K562 (cell line): ENCODE measurements around the gene ABLIM1. TPM values are rescaled to one million over a fixed set of nuclear protein-coding genes. Genes with fewer than 3 reads are reported as not detected.

ENCODE experiments used
- ATAC-seq: fragments of 200-7000 bp; cut with Tn5 transposase; 3 replicates; pipeline ENCODE4 v1.9.1; 2020; ENCODE audit warnings: moderate library complexity
- BruUV-seq: library from RNA; stranded (reverse); fragments of 400-500 nt; replicated peaks from 2 replicates; lab custom pipeline; 2021; lab: Mats Ljungman, UMichigan
- CTCF ChIA-PET: fragments of 300-600 bp; formaldehyde crosslinking; extraction: SDS; loops from one replicate; lab custom pipeline; 2021; ENCODE audit warnings: low intra/inter-chr PET ratio; lab: Yijun Ruan, JAX
- POLR2A ChIA-PET: fragments of 300-600, 350-650 bp; sonication (Branson Sonifier 250); formaldehyde crosslinking; extraction: SDS; loops from one replicate; lab custom pipeline; 2021; ENCODE audit warnings: antibody characterized with exemption, inconsistent platforms; lab: Yijun Ruan, JAX
- DNase-seq, 4 experiments: peaks; one replicate each; pipeline versions ENCODE4 v3.0.0 to v3.0.0-alpha.2; 2011 to 2018; ENCODE audit warnings: low spot score in 3 of 4, mixed read lengths in 3 of 4; ENCODE audit errors: extremely low read depth in 1 of 4
- FAIRE-seq: peaks from 2 replicates; lab custom pipeline; 2011; peaks lifted over from hg19 to GRCh38; lab: Jason Lieb, UNC
- H2AFZ ChIP-seq: 2 replicates; pipeline ENCODE4 v1.6.0; 2011; ENCODE audit warnings: low read depth, low read length, control low read depth, inconsistent platforms
- H3K27ac ChIP-seq: fragments of 200-600 bp; 3 replicates; pipeline ENCODE4 v1.8.0; 2011; ENCODE audit warnings: low read depth, mild to moderate bottlenecking, control low read depth, inconsistent platforms, low read length, moderate library complexity, mixed read lengths; ENCODE audit errors: extremely low read depth
- H3K27me3 ChIP-seq, 2 experiments: fragments of 300-600 bp in 1 of 2; 2 replicates in 1 of 2; 3 replicates in 1 of 2; pipeline versions ENCODE4 v1.6.0 to v1.8.0; 2011; ENCODE audit warnings: inconsistent platforms in 2 of 2, low read length in 2 of 2, mild to moderate bottlenecking in 1 of 2, mixed read lengths in 1 of 2, moderate library complexity in 1 of 2; ENCODE audit not compliant: control insufficient read depth in 2 of 2, insufficient read depth in 2 of 2
- H3K36me3 ChIP-seq: fragments of 300-600 bp; 3 replicates; pipeline ENCODE4 v1.8.0; 2011; ENCODE audit warnings: mild to moderate bottlenecking, low read length, inconsistent platforms; ENCODE audit not compliant: control insufficient read depth, insufficient read depth
- H3K4me1 ChIP-seq, 2 experiments: fragments of 200-600 bp in 1 of 2; replicated peaks in 1 of 2; 2 replicates in 1 of 2; 3 replicates in 1 of 2; pipeline versions ENCODE4 v1.5.1 to v1.8.0; 2011; ENCODE audit warnings: inconsistent platforms in 2 of 2, low read length in 2 of 2, mild to moderate bottlenecking in 1 of 2, mixed read lengths in 1 of 2, moderate library complexity in 1 of 2; ENCODE audit not compliant: control insufficient read depth in 2 of 2, insufficient read depth in 2 of 2
- H3K4me2 ChIP-seq: 2 replicates; pipeline ENCODE4 v1.6.1; 2011; ENCODE audit warnings: low read length, control low read depth, inconsistent platforms, mixed read lengths; ENCODE audit not compliant: insufficient read depth
- H3K4me3 ChIP-seq: fragments of 200-600 bp; sonication (generic), shearing (Covaris generic); 2 replicates; pipeline ENCODE4 v1.5.1; 2016; ENCODE audit warnings: control low read depth, inconsistent platforms
- H3K79me2 ChIP-seq: fragments of 200-600 bp; 3 replicates; pipeline ENCODE4 v1.8.0; 2011; ENCODE audit warnings: low read length, inconsistent platforms; ENCODE audit not compliant: control insufficient read depth, insufficient read depth
- H3K9ac ChIP-seq, 2 experiments: 2 replicates each; pipeline versions ENCODE4 v1.6.0 to v1.6.1; 2011; ENCODE audit warnings: low read depth in 2 of 2, low read length in 2 of 2, control low read depth in 1 of 2, inconsistent platforms in 1 of 2, mild to moderate bottlenecking in 1 of 2, mixed read lengths in 1 of 2; ENCODE audit not compliant: insufficient read depth in 1 of 2
- H3K9me1 ChIP-seq: one replicate; pipeline ENCODE4 v1.6.0; 2011; ENCODE audit warnings: inconsistent platforms, mild to moderate bottlenecking, low read length, moderate library complexity; ENCODE audit not compliant: control insufficient read depth, insufficient read depth
- H3K9me3 ChIP-seq: replicated peaks from 2 replicates; pipeline ENCODE4 v1.5.1; 2011; ENCODE audit warnings: low read depth, low read length, inconsistent platforms; ENCODE audit not compliant: control insufficient read depth, insufficient read depth
- H4K20me1 ChIP-seq: replicated peaks from 2 replicates; pipeline ENCODE4 v1.6.1; 2011; ENCODE audit warnings: low read length, inconsistent platforms, mixed read lengths; ENCODE audit not compliant: control insufficient read depth, insufficient read depth
- CBFA2T2 ChIP-seq: fragments of 450-650 bp; conservative IDR thresholded peaks from 2 replicates; pipeline ENCODE4 v1.6.1; 2017; ENCODE audit warnings: mild to moderate bottlenecking
- CBFA2T3 ChIP-seq: fragments of 450-650 bp; IDR thresholded peaks from 2 replicates; pipeline ENCODE4 v1.6.1; 2017
- CCNT2 ChIP-seq: IDR thresholded peaks from 2 replicates; pipeline ENCODE4 v1.6.1; 2011; ENCODE audit warnings: borderline replicate concordance, low read depth, mild to moderate bottlenecking, moderate library complexity, mixed read lengths, low read length; ENCODE audit not compliant: insufficient read length; ENCODE audit errors: extremely low read depth
- CTBP1 ChIP-seq: fragments of 450-650 bp; IDR thresholded peaks from 2 replicates; pipeline ENCODE4 v1.6.1; 2016; ENCODE audit warnings: borderline replicate concordance
- KDM4B ChIP-seq, 2 experiments: fragments of 450-650 bp in 1 of 2; sonication (generic) in 1 of 2; IDR thresholded peaks; 2 replicates each; pipeline ENCODE4 v1.6.1; 2016 to 2017; ENCODE audit warnings: borderline replicate concordance in 2 of 2, antibody characterized with exemption in 1 of 2, low read depth in 1 of 2, mild to moderate bottlenecking in 1 of 2
- SLC30A9 ChIP-seq: fragments of 250-450 bp; sonication (Bioruptor Pico); IDR thresholded peaks from 2 replicates; pipeline ENCODE4 v1.8.0; 2022; ENCODE audit warnings: mild to moderate bottlenecking, moderate library complexity
- TEAD4 ChIP-seq, 2 experiments: sonication (generic) in 1 of 2; formaldehyde crosslinking in 1 of 2; IDR thresholded peaks; 2 replicates each; pipeline versions ENCODE4 v1.6.1 to v1.8.0; 2012 to 2022; ENCODE audit warnings: borderline replicate concordance in 1 of 2, inconsistent platforms in 1 of 2, low read length in 1 of 2, mild to moderate bottlenecking in 1 of 2, missing genetic modification reagents in 1 of 2
- WGBS: fragments of 100-300 bp; shearing (Covaris generic); methylation state at CpG from one replicate; pipeline ENCODE4 v1.1.6; 2016; ENCODE audit warnings: low coverage, mixed read lengths; ENCODE audit not compliant: insufficient coverage; ENCODE audit errors: missing lambda C conversion rate; 5-methylcytosine and 5-hydroxymethylcytosine counted together
- in situ Hi-C: fragments of 300-500 bp; cut with MboI; formaldehyde crosslinking; loops from 4 replicates; pipeline ENCODE4 v1.15.0; 2018; ENCODE audit warnings: inconsistent platforms, mixed read lengths
- intact Hi-C: fragments of 100-400 bp; cut with micrococcal nuclease; formaldehyde crosslinking; loops from 2 replicates; pipeline ENCODE4 v1.14.2; 2022
- polyA plus RNA-seq, 8 experiments: library from polyadenylated mRNA; depleted of rRNA in 4 of 8; stranded (reverse) in 5 of 8; unstranded in 3 of 8; fragments of >200 nt; fragmentation: Nextera tagmentation in 2 of 8; fragmentation: Illumina TruSeq in 1 of 8; extraction: Ambion mirVana in 2 of 8; extraction: Trizol in 1 of 8; gene quantifications; 2 replicates each; pipeline versions ENCODE4 v1.2.1 to v1.2.3, GENCODE V29; 2011 to 2014; ENCODE audit warnings: inconsistent platforms in 1 of 8, missing spikeins in 1 of 8
- total RNA-seq, 7 experiments: library from RNA; depleted of rRNA in 6 of 7; stranded (reverse); fragments of >200 nt in 6 of 7; fragmentation: Illumina TruSeq in 2 of 7; extraction: Trizol in 2 of 7; gene quantifications; 2 replicates each; pipeline versions ENCODE4 v1.2.1 to v1.2.3, GENCODE V29; 2011 to 2021; ENCODE audit warnings: low replicate concordance in 1 of 7

The ABLIM1 gene
- total and polyA plus RNA-seq, 9 of the 15 experiments (the other 6 are each of a cell fraction or from before 2014, with no cell fraction given), result 0.07 to 0.49 (median 0.14) TPM; not detected in 6

- TF ChIP-seq KDM4B (IDR thresholded peaks at IDR 0.05; ENCODE audit: borderline replicate concordance in 2 of 2, low read depth in 1 of 2) (no peak), SLC30A9 (CRISPR knock-in tag) (no peak)
Measured at GRCh38 chr10:114444819-114445218, 213.3 kb downstream of the ABLIM1 start (continued).

DNA sequence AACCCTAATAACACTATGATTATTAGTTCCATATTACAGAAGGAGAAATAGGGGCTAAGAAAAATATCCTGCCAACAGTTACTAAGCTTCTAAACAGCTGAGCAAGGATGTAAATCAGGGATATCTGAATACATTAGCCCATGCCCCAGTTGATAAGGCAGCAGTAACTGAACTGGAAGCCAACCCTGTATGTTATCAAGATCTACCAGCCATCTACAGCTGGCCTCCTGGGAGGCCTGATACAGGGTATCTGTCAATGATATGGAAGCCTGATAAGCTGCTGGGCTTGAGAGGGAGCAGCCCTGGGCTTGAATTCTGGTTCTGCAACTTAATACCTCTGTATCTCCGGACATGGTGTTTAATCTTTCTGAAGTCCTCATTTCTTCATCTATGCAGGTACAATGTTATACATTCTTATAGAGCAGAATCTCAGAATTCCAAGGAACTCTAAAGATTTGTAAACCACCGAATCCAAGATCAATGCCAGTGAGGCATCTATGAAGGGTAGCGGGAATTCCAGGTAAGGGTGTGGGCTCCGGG lies 215.9 kb downstream of the ABLIM1 start:
- no peak overlapping the region for H3K9ac ChIP-seq
- WGBS, result 0% methylated on average over 4 of the region's 4 CpGs
- DNase-seq, result no peak
- FAIRE-seq, result no peak
- no TSS peak for BruUV-seq
- H3K27me3 ChIP-seq, result no peaks in the 10 kb centered on the region; a peak in 1 of 5 replicates
- no peaks in the 10 kb centered on the region for H4K20me1 ChIP-seq
- no peak overlapping the region for H3K4me2 ChIP-seq
- no peaks in the 10 kb centered on the region for H3K9me3 ChIP-seq
- in situ Hi-C loops (no loop called here), intact Hi-C loops (no loop called here)
- no peaks in the 10 kb centered on the region for H3K36me3 ChIP-seq
- no peaks in the 10 kb centered on the region for H3K79me2 ChIP-seq
- POLR2A ChIA-PET, result no interaction called here
- no peak for ATAC-seq
- no peaks in the 10 kb centered on the region for H3K4me1 ChIP-seq
- H2AFZ ChIP-seq, result no peak overlapping the region
- CTCF ChIA-PET, result no interaction called here
- no peak overlapping the region for H3K27ac ChIP-seq
- TF ChIP-seq TEAD4 (IDR thresholded peaks at IDR 0.05; ENCODE audit: low read length) (0 out of 2 replicates have a peak, but pooled peaks have one; percentile 21), TEAD4 (CRISPR knock-in tag; IDR thresholded peaks at IDR 0.05; ENCODE audit: borderline replicate concordance) (no peak), CBFA2T3 (0 out of 2 replicates have a peak, but pooled peaks have one; percentile 38), CCNT2 (peak; percentile 19), CTBP1 (no peak), CBFA2T2 (peak; percentile 17; the same call in 1 of the 2 replicates)
- no peaks in the 10 kb centered on the region for H3K9me1 ChIP-seq
- no peak overlapping the region for H3K4me3 ChIP-seq
